HepG2 (cell line): ENCODE data around the gene AP3B2. TPM values are rescaled to one million over a fixed set of nuclear protein-coding genes. Genes with fewer than 3 reads are reported as not detected.

ENCODE experiments used
- ATAC-seq: fragments of 200-7000 bp; cut with Tn5 transposase; 3 replicates; pipeline ENCODE4 v1.9.1; 2020; ENCODE audit warnings: mild to moderate bottlenecking, moderate library complexity
- BruUV-seq: library from RNA; stranded (reverse); fragments of 400-500 nt; replicated peaks from 2 replicates; lab custom pipeline; 2021; lab: Mats Ljungman, UMichigan
- CTCF ChIA-PET: fragments of 300-600 bp; formaldehyde crosslinking; extraction: SDS; loops from one replicate; lab custom pipeline; 2021; ENCODE audit warnings: low total read pairs, inconsistent platforms, low intra/inter-chr PET ratio; lab: Yijun Ruan, JAX
- POLR2A ChIA-PET: fragments of 350-600 bp; sonication (Branson Sonifier 250); formaldehyde crosslinking; loops from one replicate; lab custom pipeline; 2020; ENCODE audit warnings: antibody characterized with exemption, inconsistent platforms; lab: Yijun Ruan, JAX
- DNase-seq: peaks from one replicate; pipeline ENCODE4 v3.0.0-alpha.2; 2015; ENCODE audit warnings: low spot score
- FAIRE-seq: peaks from 3 replicates; lab custom pipeline; 2011; peaks lifted over from hg19 to GRCh38; lab: Jason Lieb, UNC
- H2AFZ ChIP-seq: one replicate; pipeline ENCODE4 v1.6.1; 2011; ENCODE audit warnings: low read length, inconsistent platforms
- H3K27ac ChIP-seq: fragments of 300-600 bp; 3 replicates; pipeline ENCODE4 v1.8.0; 2011; ENCODE audit warnings: mixed run types, mild to moderate bottlenecking, mixed read lengths, low read length, inconsistent platforms; ENCODE audit not compliant: insufficient read depth; ENCODE audit errors: extremely low read length
- H3K27me3 ChIP-seq, 2 experiments: fragments of 200-600 bp in 1 of 2; 2 replicates in 1 of 2; 3 replicates in 1 of 2; pipeline versions ENCODE4 v1.6.0 to v1.8.0; 2011; ENCODE audit warnings: low read length in 2 of 2, mild to moderate bottlenecking in 2 of 2, moderate library complexity in 2 of 2, inconsistent platforms in 1 of 2; ENCODE audit not compliant: insufficient read depth in 2 of 2, control insufficient read depth in 1 of 2
- H3K36me3 ChIP-seq, 2 experiments: fragments of 200-600 bp in 1 of 2; replicated peaks in 1 of 2; 2 replicates in 1 of 2; 3 replicates in 1 of 2; pipeline versions ENCODE4 v1.5.1 to v1.8.0; 2011; ENCODE audit warnings: low read length in 2 of 2, inconsistent platforms in 1 of 2; ENCODE audit not compliant: insufficient read depth in 2 of 2, control insufficient read depth in 1 of 2
- H3K4me1 ChIP-seq: 2 replicates; pipeline ENCODE4 v1.5.1; 2012; ENCODE audit warnings: low read length, inconsistent platforms; ENCODE audit not compliant: insufficient read depth
- H3K4me2 ChIP-seq: 2 replicates; pipeline ENCODE4 v1.6.0; 2011; ENCODE audit warnings: low read depth, low read length, inconsistent platforms
- H3K4me3 ChIP-seq, 3 experiments: fragments of 200-600 bp in 1 of 3; sonication (generic), shearing (Covaris generic) in 1 of 3; replicated peaks in 1 of 3; 2 replicates each; pipeline ENCODE4 v1.5.1; 2011 to 2016; ENCODE audit warnings: low read length in 3 of 3, inconsistent platforms in 2 of 3, low read depth in 2 of 3, mild to moderate bottlenecking in 2 of 3, control low read depth in 1 of 3, mixed read lengths in 1 of 3; ENCODE audit not compliant: insufficient read depth in 1 of 3
- H3K79me2 ChIP-seq: one replicate; pipeline ENCODE4 v1.6.1; 2011; ENCODE audit warnings: low read length, inconsistent platforms; ENCODE audit not compliant: insufficient read depth
- H3K9ac ChIP-seq: 2 replicates; pipeline ENCODE4 v1.6.0; 2011; ENCODE audit warnings: mild to moderate bottlenecking, low read depth, low read length, inconsistent platforms; ENCODE audit not compliant: insufficient read depth
- H3K9me3 ChIP-seq: 2 replicates; pipeline ENCODE4 v1.5.1; 2012; ENCODE audit warnings: mild to moderate bottlenecking, low read length
- H4K20me1 ChIP-seq: 2 replicates; pipeline ENCODE4 v1.6.0; 2011; ENCODE audit warnings: inconsistent platforms, mild to moderate bottlenecking, low read length, moderate library complexity; ENCODE audit not compliant: insufficient read depth
- ATF2 ChIP-seq: sonication (generic); formaldehyde crosslinking; IDR thresholded peaks from 2 replicates; pipeline ENCODE4 v1.4.0; 2020; ENCODE audit warnings: missing genetic modification reagents
- CTCF ChIP-seq: sonication (generic); formaldehyde crosslinking; IDR thresholded peaks from 2 replicates; pipeline ENCODE4 v1.5.0; 2020; ENCODE audit warnings: mild to moderate bottlenecking, missing genetic modification reagents, moderate library complexity
- DNMT3B ChIP-seq: conservative IDR thresholded peaks from 2 replicates; pipeline ENCODE4 v1.6.1; 2016; ENCODE audit warnings: missing biosample characterization, control low read depth
- RCOR2 ChIP-seq: IDR thresholded peaks from 2 replicates; pipeline ENCODE4 v1.6.1; 2016; ENCODE audit warnings: missing biosample characterization, missing genetic modification reagents
- STAG1 ChIP-seq: sonication (generic); formaldehyde crosslinking; IDR thresholded peaks from 2 replicates; pipeline ENCODE4 v1.4.0; 2020; ENCODE audit warnings: missing genetic modification reagents
- TEF ChIP-seq: sonication (generic); formaldehyde crosslinking; IDR thresholded peaks from 2 replicates; pipeline ENCODE4 v1.5.0; 2020; ENCODE audit warnings: missing genetic modification reagents
- TRIM24 ChIP-seq: sonication (generic); formaldehyde crosslinking; IDR thresholded peaks from 2 replicates; pipeline ENCODE4 v1.8.0; 2022; ENCODE audit warnings: mild to moderate bottlenecking, missing genetic modification reagents
- ZBTB46 ChIP-seq: sonication (generic); formaldehyde crosslinking; IDR thresholded peaks from 2 replicates; pipeline ENCODE4 v1.4.0; 2020; ENCODE audit warnings: mild to moderate bottlenecking, missing genetic modification reagents, borderline replicate concordance
- ZNF567 ChIP-seq: sonication (generic); formaldehyde crosslinking; IDR thresholded peaks from 2 replicates; pipeline ENCODE4 v1.8.1; 2023; ENCODE audit warnings: mild to moderate bottlenecking, missing genetic modification reagents, borderline replicate concordance
- WGBS: methylation state at CpG from one replicate; pipeline ENCODE4 v1.1.6; 2017; ENCODE audit warnings: low lambda C conversion rate; 5-methylcytosine and 5-hydroxymethylcytosine counted together
- in situ Hi-C: cut with HindIII; loops from 2 replicates; pipeline ENCODE4 v1.10.0; 2017; ENCODE audit warnings: low pct_unique_long_range_greater_than_20kb; ENCODE audit not compliant: extremely low pct_ligation_motif_present
- intact Hi-C: fragments of 100-400 bp; cut with micrococcal nuclease; formaldehyde crosslinking; loops from one replicate; pipeline ENCODE4 v1.10.0; 2022; ENCODE audit not compliant: unreplicated experiment
- polyA plus RNA-seq, 8 experiments: library from polyadenylated mRNA; depleted of rRNA in 3 of 8; stranded (reverse) in 7 of 8; unstranded in 1 of 8; fragments of >200 nt; fragmentation: Illumina TruSeq in 4 of 8; extraction: Trizol in 4 of 8; gene quantifications; 2 replicates each; pipeline versions ENCODE4 v1.2.1 to v1.2.3, GENCODE V29; 2011 to 2016; ENCODE audit warnings: low read depth in 4 of 8, missing spikeins in 1 of 8, mixed read lengths in 1 of 8; ENCODE audit not compliant: insufficient read depth in 1 of 8
- total RNA-seq, 5 experiments: library from RNA; depleted of rRNA; stranded (reverse); fragments of >200 nt; fragmentation: Illumina TruSeq; extraction: Trizol; gene quantifications; 2 replicates each; pipeline ENCODE4 v1.2.3, GENCODE V29; 2016; ENCODE audit warnings: low read depth in 1 of 5

AP3B2 gene
- total and polyA plus RNA-seq, 2 of the 13 experiments (the other 11 are each of a cell fraction or from before 2014, with no cell fraction given) = not detected

- Histone ChIP-seq H3K27me3 (no peaks in the 10 kb centered on the region; a peak in 2 of 5 replicates), H3K4me1 (no peaks in the 10 kb centered on the region), H3K9me3 (no peaks in the 10 kb centered on the region), H3K79me2 (no peaks in the 10 kb centered on the region), H3K4me3 (no peak overlapping the region), H3K36me3 (no peaks in the 10 kb centered on the region), H4K20me1 (no peaks in the 10 kb centered on the region), H3K4me2 (no peak overlapping the region), H3K9ac (no peak overlapping the region), H2AFZ (no peak overlapping the region), H3K27ac (no peak overlapping the region)
- ChIA-PET CTCF (no interaction called here), POLR2A (no interaction called here)
- TF ChIP-seq CTCF (CRISPR knock-in tag) (peak; percentile 44), STAG1 (CRISPR knock-in tag) (peak; percentile 41), ZNF567 (CRISPR knock-in tag) (no peak)
- no peak for FAIRE-seq
- intact Hi-C loops (no loop called here), in situ Hi-C loops (no loop called here)
- WGBS = 0% methylated on average over 1 of the region's 1 CpG
- no TSS peak for BruUV-seq
- DNase-seq = peak; percentile 8
- peak; percentile 79 for ATAC-seq
These were observed 87.7 kb downstream of the AP3B2 start for GRCh38 chr15:82621970-82622369.

- WGBS = 6% methylated on average over 3 of the region's 12 CpGs
- CTCF ChIA-PET = no interaction called here
- no peak for ATAC-seq
- no peak for TF ChIP-seq ATF2 (CRISPR knock-in tag)
- TF ChIP-seq ZBTB46 (CRISPR knock-in tag) = no peak
- TF ChIP-seq TEF = no peak
- no peak for TF ChIP-seq TRIM24
- no peak for TF ChIP-seq DNMT3B (CRISPR knock-in tag)
- TF ChIP-seq RCOR2 = no peak
These were observed 95.9 kb downstream of the AP3B2 start for GRCh38 chr15:82613747-82614146.

More at GRCh38 chr15:82613747-82614146, 95.9 kb downstream of the AP3B2 start:
- peaks cover 0 to 10% of the 10 kb centered on the region in 2 experiments; a peak in 3 of 5 replicates for H3K27me3 ChIP-seq
- H3K4me1 ChIP-seq = no peaks in the 10 kb centered on the region
- FAIRE-seq = no peak
- no peak overlapping the region for H3K27ac ChIP-seq
- no TSS peak for BruUV-seq
- H3K9me3 ChIP-seq = no peaks in the 10 kb centered on the region
- no peak overlapping the region for H3K9ac ChIP-seq
- no peak for DNase-seq
- POLR2A ChIA-PET = no interaction called here
- no peaks in the 10 kb centered on the region for H3K79me2 ChIP-seq
- no peak overlapping the region for H2AFZ ChIP-seq
- in situ Hi-C loops (no loop called here), intact Hi-C loops (no loop called here)
- H4K20me1 ChIP-seq = no peaks in the 10 kb centered on the region
- H3K4me2 ChIP-seq = no peak overlapping the region
- no peak overlapping the region for H3K4me3 ChIP-seq
- no peaks in the 10 kb centered on the region for H3K36me3 ChIP-seq
